Epithelial cell of proximal tubule (primary cell): ENCODE data around the gene TMEM178B. TPM values are rescaled to one million over a fixed set of nuclear protein-coding genes. Genes with fewer than 3 reads are reported as not detected.
"Not testable (repeated sequence)": the region's sequence is repeated elsewhere in the genome, so short reads cannot be mapped to it uniquely, and the experiment has no call there.

ENCODE experiments used
- DNase-seq: peaks from one replicate; pipeline ENCODE4 v3.0.0-alpha.2; 2011; ENCODE audit warnings: low read depth
- H3K4me3 ChIP-seq: 2 replicates; pipeline ENCODE4 v1.5.1; 2011; ENCODE audit warnings: low read depth, mild to moderate bottlenecking, low read length
- CTCF ChIP-seq: conservative IDR thresholded peaks from 2 replicates; pipeline ENCODE4 v1.5.1; 2012; ENCODE audit warnings: low read depth, mild to moderate bottlenecking, low read length
- total RNA-seq: library from RNA; depleted of rRNA; stranded (reverse); fragments of >200 nt; gene quantifications from 2 replicates; pipeline ENCODE4 v1.2.3, GENCODE V29; 2015

TMEM178B gene
- total RNA-seq, 1 donor from 2014 or later = 3.1 TPM

GRCh38 chr7:141165521-141165920, 91.7 kb downstream of the TMEM178B start:
- no peak overlapping the region for H3K4me3 ChIP-seq
- DNase-seq = no peak
- no peak for TF ChIP-seq CTCF

- no peak for TF ChIP-seq CTCF
- no peak for DNase-seq
- H3K4me3 ChIP-seq = no peak overlapping the region
These were observed 93.1 kb downstream of the TMEM178B start for GRCh38 chr7:141166926-141167325.

GRCh38 chr7:141167381-141167964, 93.6 kb downstream of the TMEM178B start:
- TF ChIP-seq CTCF = no peak
- DNase-seq = no peak
- no peak overlapping the region for H3K4me3 ChIP-seq

DNA sequence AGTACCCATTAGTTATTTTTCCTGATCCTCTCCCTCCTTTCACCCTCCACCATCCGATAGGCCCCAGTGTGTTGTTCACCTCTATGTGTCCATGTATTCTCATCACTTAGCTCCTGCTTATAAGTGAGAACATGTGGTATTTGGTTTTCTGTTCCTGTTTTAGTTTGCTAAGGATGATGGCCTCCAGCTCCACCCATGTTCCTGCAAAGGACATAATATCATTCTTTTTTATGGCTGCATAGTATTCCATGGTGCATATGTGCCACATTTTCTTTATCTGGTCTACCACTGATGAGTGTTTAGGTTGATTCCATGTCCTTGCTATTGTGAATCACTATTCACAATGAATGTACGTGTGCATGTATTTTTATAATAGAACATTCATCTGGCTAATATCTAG, 95.3 kb downstream of the TMEM178B start:
- DNase-seq, H3K4me3 ChIP-seq: not testable (repeated sequence)

- H3K4me3 ChIP-seq, DNase-seq: not testable (repeated sequence)
These were observed 101.9 kb downstream of the TMEM178B start for GRCh38 chr7:141175728-141176127.

DNA sequence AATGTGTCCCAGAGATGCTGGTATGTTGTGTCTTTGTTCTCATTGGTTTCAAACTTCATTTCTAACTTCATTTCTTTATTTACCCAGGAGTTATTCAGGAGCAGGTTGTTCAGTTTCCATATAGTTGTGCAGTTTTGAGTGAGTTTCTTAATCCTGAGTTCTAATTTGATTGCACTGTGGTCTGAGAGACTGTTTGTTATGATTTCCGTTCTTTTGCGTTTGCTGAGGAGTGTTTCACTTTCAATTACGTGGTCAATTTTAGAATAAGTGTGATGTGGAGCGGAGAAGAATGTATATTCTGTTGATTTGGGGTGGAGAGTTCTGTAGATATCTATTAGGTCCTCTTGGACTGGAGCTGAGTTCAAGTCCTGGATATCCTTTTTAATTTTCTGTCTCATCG, 103.3 kb downstream of the TMEM178B start:
- H3K4me3 ChIP-seq, DNase-seq: not testable (repeated sequence)

DNA sequence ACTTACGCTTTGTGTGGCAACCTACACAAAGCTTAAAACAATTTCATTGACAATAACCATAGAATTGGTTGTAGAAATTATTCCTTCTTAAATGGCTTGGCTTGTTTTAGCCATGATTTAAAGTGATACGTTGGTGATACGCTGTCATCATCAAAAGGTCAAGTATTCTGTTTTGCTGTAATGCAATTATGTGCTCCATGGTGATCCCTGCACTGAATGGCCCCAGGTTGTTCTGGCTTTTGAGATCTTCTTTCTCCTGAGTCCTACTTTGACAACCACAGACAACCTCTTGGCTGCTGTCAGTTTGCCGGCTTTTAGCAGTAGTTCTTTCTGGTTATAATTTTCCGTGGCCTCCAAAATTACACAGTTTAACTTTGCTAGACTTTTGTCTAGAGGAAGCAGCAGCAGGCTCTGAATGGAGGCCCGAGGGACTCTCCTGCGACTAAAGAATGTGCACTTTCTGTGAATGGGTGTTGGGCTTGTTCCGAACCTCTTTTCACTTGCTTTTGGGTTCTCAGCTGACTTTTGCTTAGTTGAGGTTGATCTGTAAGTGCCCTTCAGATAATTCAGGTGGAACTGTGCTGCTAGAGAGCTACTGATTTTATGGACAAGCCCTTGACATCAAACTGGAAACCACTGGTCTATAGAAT, 104.7 kb downstream of the TMEM178B start:
- DNase-seq = no peak
- TF ChIP-seq CTCF = no peak
- no peak overlapping the region for H3K4me3 ChIP-seq

GRCh38 chr7:141181812-141182211, 107.9 kb downstream of the TMEM178B start:
- no peak for DNase-seq
- no peak for TF ChIP-seq CTCF
- no peak overlapping the region for H3K4me3 ChIP-seq
